ENCODE data around the gene ORM1.

GRCh38 chr9:114275246-114276004 lies 47.5 kb upstream of the ORM1 start:
- no peak for TF ChIP-seq FOXA1 (IDR thresholded peaks at IDR 0.05)
- TF ChIP-seq ARNT (IDR thresholded peaks at IDR 0.05): no peak
- TF ChIP-seq SP1 (IDR thresholded peaks at IDR 0.05): no peak
- no peak for TF ChIP-seq NFRKB (IDR thresholded peaks at IDR 0.05)

Data from HEK293T (cell line).